CD1c-positive myeloid dendritic cell (primary cell): Measurements from ENCODE around the gene SMIM21.
A peak's percentile ranks its signal among the peaks of the same experiment; 100 is the strongest.

Experiments used
- DNase-seq: peaks from one replicate; pipeline ENCODE4 v3.0.0-alpha.2; 2016; ENCODE audit errors: extremely low spot score

SMIM21 gene

DNA sequence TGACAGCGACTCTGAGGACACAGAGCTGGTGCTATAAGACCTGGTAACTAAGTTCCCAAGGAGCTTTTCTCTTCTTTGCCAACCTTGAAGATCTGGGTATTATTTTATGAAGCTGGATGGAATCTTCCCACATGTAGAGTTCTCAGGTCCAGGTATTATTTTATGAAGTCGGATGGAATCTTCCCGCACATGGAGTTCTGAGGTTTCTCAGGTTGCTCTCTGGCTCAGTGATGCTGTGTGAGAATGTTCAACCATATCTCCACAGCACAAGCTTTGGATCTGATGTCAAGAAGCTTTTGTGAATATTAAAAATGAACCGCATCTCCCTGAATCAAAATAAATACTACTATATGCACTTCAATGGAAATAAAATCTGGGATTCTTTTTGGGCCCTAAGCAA lies at the start of gene SMIM21:
SMIM21 (minus strand) TSS at position 101 of the 400 bp plus-strand sequence. CDS start 140 bp downstream, outside the sequence.
- DNase-seq = no peak

DNA sequence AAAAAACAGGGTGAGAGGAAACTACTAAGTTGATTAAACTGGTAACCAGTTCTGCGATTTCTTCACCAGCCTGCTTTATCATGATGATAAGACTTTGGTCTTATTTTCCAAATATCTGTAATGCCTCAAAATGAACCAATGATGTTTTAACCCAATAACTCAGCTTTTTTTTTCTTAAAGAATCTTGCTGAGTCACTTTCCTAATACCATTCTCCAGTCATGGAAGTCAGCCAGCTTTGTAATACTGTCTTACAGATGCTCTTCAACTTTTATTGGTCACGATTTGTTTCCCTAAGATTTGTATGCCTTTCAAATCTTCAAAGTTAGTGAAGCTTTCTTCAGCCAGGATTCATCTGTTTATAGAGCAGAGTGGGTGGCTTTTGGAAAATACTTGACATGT lies 47.7 kb upstream of the SMIM21 start:
- no peak for DNase-seq

DNA sequence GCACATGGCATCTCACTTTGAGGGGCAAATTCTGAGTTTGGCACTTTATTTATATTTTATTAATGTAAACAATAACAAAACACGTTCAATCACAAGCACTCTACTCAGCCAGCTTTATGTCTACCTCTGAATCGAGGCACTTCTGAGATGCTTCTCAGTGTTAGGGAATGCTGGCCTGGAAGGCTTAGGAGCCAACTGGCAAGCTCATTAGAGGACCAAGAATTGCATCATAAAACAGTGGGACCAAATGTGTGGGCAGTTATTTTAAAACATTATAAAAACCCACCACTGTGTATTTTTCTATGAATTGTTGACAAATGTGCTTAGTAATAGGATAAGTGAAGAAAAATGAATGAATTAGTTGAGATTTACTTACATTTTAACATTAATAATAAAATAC lies 46.8 kb upstream of the SMIM21 start:
- DNase-seq = no peak

DNA sequence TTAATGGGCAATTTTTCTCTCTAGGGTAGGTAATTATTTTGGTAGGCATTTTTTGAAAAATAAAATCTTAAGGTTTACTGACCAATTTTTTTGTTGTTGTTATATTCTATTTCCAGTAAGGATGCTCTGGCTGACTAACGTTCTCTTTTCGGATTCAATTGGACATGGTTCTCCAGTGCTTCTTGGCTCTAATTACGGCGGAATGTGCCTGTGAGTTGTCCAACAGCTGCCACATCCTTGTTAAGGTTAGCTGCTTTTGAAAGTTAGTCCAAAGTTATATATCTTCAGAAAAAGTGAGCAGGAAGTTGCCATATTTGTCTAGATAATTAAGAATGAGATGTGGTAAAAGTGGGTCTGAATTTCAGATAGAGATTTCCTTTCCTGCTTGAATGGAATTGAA lies 45.8 kb upstream of the SMIM21 start:
- no peak for DNase-seq

DNA sequence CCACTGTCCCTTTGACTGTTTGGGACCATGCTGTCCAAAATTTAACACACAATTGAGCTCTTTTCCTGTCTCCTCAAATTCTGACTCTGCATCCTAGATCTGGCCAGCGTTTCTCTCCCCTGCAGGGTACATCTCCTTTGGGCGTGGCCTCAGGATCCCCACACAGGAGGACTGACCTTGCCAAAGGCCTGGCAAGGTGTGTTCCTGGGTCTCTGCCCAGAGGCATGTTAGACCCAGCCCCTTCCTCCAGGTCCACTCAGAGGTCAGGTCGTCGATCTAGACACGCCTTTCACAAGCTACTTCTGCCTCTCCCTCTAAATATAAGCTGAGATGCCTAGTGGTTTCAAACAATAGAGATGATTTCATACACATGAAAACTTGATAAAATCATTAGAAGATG lies 45.4 kb upstream of the SMIM21 start:
- DNase-seq = no peak

DNA sequence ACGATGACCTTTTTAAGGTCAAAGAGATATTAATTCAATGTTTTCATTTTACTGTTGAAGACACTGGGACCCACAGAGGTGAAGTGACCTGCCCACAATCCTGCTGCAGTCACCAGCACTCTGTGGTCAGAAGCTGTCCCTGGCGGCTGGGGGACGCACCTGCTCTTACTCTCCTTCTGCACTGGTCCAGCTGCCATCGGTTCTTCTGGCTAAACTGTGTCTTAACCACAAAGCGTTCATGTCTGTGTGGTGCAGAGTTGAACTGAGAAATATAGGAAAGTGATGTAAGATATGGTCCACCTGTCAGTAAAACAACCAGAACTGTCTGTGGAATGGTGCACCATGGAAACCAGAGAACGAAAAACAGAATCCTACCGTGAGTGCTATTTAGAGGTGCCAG lies 44.9 kb upstream of the SMIM21 start:
- DNase-seq = no peak

DNA sequence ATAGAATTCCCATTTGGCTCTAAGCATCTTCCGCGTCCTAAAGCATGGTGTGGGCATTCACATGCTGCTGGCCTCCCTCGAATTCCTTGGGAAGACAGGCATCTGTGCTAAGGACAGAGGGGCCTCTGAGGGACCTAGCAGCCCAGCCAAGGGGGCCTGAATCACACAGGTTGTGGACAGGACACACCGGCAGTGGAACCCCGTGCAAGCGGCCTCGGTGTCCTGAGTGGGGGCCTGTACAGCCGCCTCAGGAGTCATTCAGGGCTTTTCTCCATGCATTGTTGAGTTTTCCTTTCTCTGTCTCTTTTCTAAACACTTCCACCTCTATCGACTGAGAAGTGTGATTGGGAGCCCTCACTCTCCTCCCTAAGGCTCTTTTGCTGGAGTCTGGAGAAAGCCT lies 44.3 kb upstream of the SMIM21 start:
- no peak for DNase-seq

DNA sequence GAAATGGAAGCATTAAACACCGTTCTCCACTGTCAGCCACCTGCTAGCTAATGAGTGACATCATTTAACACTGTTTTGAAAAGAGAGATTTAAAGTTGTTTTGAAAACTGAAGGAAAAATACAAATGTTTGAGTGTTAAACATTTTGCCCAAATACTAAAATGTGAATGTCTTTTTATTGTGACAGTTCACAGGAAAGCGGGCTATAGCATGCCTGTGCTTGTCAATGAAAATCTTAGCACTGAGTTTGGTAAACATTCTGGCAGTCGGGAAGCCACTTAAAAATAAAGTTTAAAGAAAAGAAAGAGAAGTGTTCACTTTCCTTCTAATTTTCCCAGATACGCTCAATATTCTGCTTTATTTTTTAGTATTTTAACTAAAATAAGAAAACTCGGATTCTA lies 40.3 kb upstream of the SMIM21 start:
- DNase-seq = no peak

DNA sequence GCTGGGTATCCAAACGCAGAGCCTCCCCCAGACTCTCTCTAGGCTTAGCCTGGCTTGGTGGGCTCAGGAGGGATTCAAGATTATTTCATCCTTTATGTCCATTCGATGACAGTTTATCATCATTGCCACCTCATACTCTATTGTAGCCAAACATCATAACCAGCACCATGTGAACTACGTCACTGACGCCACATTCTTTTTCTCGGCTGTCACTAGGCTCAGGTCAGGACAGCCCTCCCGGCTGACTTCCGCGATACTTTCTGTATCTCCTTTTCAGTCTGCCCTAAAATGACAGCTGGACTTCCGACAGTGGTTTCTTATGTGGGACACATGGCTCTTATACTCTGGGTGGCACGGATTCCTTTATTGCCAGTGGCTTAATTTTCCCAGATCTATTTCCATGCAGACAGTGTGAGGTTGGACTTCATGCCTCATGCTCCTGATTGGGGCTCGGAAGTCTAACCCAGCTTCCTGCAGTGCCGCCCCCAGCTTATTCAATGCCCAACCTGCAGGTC lies 39.8 kb upstream of the SMIM21 start:
- DNase-seq = no peak

DNA sequence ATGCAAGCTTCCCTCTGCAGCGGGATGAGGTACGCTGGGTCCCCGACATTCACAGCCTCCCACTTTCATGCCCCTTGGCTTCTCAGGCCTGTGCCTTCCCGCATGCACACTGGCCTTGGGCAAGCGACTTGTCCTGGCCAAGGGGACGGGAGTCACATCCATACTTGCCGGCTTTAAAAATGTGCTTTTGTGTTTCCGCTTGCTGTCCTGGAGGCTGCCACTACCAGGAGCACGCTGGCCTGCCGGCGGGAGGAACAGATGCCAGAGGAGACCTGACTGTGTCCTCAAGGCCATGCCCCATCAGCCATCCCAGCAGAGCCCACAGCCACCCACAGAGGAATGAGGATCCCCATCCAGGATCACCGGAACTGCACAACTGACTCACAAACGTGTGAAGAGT lies 36.9 kb upstream of the SMIM21 start:
- no peak for DNase-seq

DNA sequence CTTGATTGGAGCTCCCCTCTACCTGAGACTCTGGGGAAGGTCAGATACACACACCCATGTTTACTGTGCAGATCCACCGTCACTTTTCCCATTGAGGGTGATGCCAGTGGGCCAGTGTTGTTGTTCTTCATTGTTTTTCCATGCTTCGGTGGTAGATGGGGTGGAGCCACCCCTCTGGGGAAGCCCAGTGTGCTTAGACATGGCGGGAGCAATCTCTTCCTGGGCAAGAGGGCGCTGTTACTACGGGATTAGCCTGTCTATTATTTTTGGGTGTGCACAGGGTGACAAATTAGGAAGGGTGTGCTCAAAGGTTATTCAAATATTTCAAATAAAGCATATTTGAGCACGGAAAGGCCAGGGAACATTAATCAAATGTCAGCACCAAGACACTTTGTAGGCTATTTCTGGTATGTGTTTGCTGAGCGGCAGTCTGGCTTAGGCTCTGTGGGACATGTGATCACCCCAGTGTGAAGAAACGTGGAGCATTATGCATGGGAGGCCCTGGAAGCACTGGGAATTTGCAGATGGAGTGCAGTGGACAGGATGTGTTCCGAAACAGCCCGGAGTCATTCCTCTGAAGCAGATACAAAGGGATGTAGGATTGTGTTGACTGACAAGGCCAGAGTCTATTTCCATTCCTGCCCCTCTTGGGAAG lies 34.8 kb upstream of the SMIM21 start:
- DNase-seq = no peak

DNA sequence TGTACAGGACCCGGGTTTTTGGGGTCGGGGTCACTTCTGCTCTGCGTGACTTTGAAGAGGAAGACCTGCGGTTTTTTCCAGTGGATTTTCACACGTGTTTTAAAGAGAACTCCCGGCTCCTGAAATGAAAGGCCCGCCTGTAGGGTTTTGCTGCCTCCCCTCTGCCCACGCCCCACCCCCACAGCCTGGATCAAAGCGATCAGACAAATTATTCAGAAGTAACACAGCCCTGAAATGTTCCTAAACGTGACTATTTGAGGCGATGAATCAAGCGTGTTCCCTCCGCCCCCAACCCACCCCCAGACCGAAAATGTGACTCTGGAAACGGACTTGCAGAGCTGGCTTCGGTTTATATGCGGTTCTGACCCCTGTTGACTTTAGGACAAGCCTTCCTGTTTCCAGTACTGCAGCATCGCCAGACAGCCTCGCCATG lies 28.7 kb upstream of the SMIM21 start:
- DNase-seq = peak; percentile 16

DNA sequence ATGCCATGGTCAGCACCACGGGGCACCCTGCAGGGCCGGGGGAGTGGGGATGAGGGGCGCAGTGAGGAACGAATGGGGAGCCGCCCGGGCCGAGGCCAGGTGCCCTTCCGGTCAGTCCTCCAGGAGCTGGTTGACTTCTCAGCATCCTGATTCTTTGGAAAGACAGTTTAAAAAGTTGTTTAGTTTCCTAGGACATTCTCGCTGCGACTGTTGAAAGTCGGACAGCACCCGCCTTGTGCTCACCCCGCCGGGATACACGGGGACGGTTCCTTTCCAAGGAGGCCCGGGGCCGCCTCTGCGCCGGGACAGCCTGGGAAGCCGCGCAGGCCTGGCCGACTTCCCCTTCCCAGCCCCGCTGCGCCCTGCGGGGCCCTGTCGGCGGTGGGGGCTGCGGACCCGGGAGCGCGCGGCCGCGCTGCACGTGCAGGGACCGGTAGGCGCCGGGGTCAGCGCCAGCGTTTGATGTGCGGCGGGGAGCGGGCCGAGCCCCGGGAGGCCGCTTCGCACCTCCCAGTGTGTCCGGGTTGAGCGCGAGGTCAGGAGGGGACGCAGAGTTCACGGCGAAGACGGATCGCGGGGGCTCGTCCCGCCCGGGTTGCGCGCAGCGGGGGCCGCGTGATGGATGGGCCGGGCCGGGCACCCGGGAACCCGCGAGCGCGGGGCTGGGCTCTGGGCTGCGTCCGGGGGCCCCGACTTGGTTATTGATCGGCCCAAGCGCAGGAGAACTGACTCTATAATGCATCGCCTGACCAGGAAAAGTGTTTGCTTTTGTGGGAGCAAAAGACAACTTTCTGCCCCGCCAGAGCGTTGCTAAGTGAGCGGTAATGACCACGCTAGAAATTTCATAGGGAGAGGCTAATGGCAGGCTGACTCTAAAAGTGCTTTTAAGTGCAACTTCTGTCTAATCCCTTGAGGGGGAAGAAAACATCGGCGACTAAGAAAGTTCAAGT lies 28.0 kb upstream of the SMIM21 start:
- DNase-seq = peak; percentile 5

DNA sequence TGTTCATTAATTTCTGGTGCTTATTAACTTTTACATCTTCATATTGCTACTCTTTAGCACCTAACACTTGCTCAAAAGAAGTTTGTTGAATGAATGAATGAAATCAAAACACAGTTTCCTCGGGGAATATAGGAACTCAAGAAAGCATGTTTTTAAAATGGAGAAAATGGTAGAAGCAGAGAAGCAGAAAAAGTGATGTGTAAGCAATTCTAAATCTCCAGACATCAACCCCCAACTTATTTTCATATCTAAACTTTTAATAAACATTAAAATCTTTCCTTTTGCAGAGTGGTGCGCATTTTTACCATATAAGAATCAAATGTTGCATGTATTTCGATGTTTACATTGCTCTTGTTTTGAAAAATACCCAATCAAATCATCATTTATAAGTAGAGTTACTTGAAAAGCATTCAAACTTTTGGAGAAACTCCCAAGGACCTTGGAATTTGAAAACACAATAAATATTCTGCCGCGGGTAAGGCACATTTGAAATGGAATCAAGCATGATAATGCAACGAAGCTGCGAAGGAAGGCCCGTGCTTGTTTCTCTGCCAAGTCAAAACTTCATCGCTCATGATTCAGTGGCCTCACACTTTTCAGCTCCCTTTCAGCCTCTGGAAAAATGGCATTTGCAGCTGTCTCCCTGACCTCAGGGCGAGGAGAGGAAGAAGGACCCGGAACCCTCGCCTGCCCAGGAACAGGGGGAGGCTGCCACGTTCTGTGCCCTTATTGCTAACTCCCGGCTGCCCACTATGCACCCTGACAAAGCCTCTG lies 26.7 kb upstream of the SMIM21 start:
- no peak for DNase-seq

DNA sequence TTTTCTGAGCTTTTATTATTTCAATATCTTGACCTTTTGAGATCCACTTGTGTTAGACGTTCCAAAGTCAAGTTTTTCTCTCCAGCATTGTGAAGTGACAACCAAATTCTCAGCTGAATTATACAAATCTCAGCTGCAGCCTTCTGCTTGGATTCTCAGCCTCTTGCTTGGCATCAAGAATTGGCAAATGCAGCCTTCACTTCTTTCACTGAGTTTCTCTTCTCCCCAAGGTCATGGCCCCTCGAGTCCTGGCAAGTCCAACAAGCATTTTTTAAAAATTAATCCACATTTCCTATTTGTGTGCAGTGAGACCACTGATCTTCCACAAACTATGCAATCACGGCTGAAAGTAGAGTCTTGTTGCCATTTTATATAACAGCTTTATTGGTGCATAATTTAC lies 23.4 kb upstream of the SMIM21 start:
- no peak for DNase-seq

DNA sequence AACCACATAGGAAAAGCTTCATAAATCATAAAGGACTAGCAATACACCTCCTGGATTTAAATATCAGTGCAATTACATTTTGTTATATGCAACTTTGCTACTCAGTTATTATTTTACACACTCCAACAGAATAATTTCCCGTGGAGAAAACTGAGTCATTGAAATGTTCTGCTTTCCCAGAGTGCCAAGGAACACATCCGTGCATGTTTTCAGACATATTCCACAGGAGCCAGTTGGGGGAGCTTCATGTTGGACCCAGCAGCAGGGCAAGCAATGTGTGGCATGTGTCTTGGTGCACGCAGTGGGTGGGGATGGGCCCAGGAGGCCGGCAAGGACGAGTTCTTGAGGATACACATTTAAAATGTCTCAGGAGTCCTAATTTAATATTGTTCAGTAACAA lies 14.4 kb upstream of the SMIM21 start:
- no peak for DNase-seq

DNA sequence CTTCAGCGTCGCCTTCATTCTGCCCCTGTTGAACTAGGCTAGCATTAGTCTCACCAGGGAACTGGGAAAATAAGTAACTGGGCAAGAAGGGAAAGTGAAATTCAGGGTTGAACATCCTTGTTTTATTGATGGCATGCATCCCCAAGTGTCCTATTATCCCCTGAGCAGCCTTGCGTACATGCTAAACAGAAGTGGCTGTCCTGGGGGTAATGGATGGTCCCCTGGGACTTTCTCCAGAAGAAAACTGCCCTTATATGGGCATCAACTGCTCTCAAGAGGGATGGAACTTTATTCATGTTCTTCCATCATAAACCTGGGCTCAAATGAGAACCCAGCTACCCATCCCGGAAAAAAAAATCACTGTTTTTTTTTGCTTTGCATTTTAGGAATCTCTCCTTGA lies 11.8 kb upstream of the SMIM21 start:
- DNase-seq = no peak

DNA sequence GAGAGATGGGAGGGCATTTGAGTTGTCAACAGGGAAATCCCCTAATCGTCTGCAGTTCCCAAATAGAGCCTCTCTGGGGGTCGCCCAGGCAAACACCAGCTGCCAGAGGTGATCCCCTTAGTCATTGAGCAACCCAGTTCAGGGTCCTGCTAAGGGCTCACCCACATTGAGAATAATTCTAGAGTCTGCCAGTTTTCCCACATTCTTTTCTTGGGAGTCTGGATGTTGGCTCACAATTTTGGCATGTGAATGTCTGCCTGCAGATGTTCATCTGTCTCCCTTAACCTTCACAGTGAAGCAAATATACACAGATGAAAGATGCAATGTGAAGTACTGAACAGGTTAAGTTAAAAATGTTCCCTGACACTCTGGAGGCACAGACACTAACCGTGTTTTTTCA lies 11.4 kb upstream of the SMIM21 start:
- no peak for DNase-seq

DNA sequence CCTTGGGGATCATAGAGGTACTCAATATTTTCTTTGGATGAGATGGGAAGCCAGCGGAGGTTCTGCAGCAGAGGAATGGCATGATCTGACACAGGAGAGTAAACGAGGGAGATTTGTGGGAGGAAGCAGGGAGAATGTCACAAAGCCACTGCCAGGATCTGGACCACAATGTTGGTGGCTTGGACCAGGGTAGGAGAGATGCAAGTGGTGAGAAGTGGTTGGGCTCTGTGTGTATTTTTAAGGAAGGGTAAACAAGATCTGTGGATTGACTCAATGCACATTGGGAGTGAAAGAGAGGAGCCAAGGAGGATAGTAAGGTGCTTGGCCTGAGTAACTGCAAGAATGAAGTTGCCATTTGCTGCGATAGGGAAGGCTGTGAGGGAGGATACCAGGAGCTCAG lies 10.5 kb upstream of the SMIM21 start:
- DNase-seq = no peak

DNA sequence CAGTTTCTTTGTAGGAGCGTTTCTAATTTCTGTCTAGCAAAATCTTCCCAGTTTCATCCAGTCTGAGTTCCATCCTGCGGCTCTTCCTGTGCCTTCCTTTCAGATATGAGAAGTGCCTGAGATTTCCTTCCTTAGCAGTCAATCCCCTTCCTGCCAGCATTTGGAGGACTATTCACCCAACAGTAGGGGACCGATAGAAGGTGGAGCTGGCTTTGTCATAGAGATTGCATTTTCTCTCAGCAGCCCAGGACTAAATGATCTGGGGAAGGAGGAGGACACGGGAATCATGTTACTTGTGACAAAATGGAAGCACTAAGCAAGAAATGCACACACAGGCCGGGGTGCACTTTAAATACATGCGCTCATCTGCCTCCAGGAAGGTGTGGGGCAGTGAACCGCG lies 5.6 kb upstream of the SMIM21 start:
- no peak for DNase-seq

DNA sequence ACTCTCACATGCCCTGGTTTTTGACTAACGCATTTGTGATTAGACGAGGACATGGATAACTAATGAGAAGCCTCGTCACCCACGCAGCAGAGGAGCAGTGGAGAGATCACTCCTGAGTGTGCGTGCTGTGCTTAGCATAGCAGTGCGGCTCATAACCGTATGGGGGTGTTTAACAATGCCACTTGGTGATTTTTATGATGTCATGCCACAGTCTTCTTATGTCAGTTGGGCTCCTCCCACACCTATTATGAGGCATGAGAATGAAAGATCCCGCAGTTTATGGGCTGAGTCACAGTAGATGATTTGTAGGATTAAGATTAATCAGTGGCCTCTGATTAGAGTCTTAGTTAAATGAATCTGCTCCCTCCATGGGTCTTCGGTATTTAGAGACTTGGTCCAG lies 2.5 kb upstream of the SMIM21 start:
- no peak for DNase-seq

DNA sequence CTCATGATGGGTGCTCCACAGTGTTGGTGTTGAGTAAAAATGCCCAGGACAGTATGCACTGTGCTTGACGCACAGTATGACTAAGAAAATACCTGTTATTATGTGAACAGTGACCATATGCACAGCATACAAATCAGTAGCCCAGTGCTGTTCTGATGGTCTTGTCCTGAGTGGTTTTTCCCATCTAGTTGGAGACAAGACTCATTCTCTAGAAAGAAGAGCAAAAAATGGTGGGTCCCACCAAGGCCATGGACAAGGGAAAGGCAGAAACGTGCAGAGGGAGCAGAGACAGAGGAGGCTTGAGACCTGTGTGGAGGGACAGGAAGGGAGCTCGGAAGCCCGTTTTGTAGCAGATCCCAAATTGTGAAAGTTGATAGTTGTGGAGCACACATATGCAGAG lies 987 bp upstream of the SMIM21 start:
- DNase-seq = no peak
